Astrocyte (in vitro differentiated cells and primary cell): ENCODE data around the gene PTPRM.

Experiments used
- CTCF ChIP-seq: IDR thresholded peaks from 2 replicates; pipeline ENCODE4 v1.5.1; 2011; ENCODE audit warnings: low read depth, mild to moderate bottlenecking, inconsistent platforms, low read length, moderate library complexity; ENCODE audit not compliant: insufficient read depth
- EZH2 ChIP-seq: IDR thresholded peaks from 2 replicates; pipeline ENCODE4 v1.6.1; 2012; ENCODE audit warnings: mild to moderate bottlenecking, low read length, inconsistent platforms; ENCODE audit not compliant: insufficient read depth

- TF ChIP-seq EZH2, result no peak
- no peak for TF ChIP-seq CTCF
Measured at GRCh38 chr18:8290913-8291312, 723.8 kb downstream of the PTPRM start.
